Neural crest cell (in vitro differentiated cells): ENCODE data around the gene DUS1L. TPM values are rescaled to one million over a fixed set of nuclear protein-coding genes. Genes with fewer than 3 reads are reported as not detected.

Experiments
- DNase-seq: peaks from one replicate; pipeline ENCODE4 v3.0.0; 2021; ENCODE audit warnings: low read depth, mixed read lengths, low spot score
- H3K27ac Mint-ChIP-seq: one replicate; pipeline ENCODE4 v1.8.0; 2021; ENCODE audit warnings: mild to moderate bottlenecking, mixed read lengths; ENCODE audit not compliant: unreplicated experiment
- H3K27me3 Mint-ChIP-seq: 2 replicates; pipeline ENCODE4 v1.8.0; 2021; ENCODE audit warnings: low read depth, mild to moderate bottlenecking, mixed read lengths
- H3K36me3 Mint-ChIP-seq: 2 replicates; pipeline ENCODE4 v1.8.0; 2021; ENCODE audit warnings: low read depth, mild to moderate bottlenecking, mixed read lengths
- H3K4me1 Mint-ChIP-seq: 2 replicates; pipeline ENCODE4 v1.8.0; 2021; ENCODE audit warnings: mixed read lengths
- H3K4me3 Mint-ChIP-seq: one replicate; pipeline ENCODE4 v1.8.0; 2021; ENCODE audit warnings: mild to moderate bottlenecking, mixed read lengths
- H3K9me3 Mint-ChIP-seq: 2 replicates; pipeline ENCODE4 v1.8.0; 2021; ENCODE audit warnings: mixed read lengths
- CTCF ChIP-seq: fragments of 200-600 bp; sonication (generic); conservative IDR thresholded peaks from 2 replicates; pipeline ENCODE4 v1.5.0; 2021; ENCODE audit warnings: antibody characterized with exemption, mild to moderate bottlenecking
- total RNA-seq: library from RNA; stranded (reverse); gene quantifications from 2 replicates; pipeline ENCODE4 v1.2.1, GENCODE V29; 2021

DUS1L gene
- total RNA-seq, 1 donor from 2014 or later: 131 TPM

- H3K36me3 Mint-ChIP-seq: peaks cover 3% of the 10 kb centered on the region
- H3K9me3 Mint-ChIP-seq: no peaks in the 10 kb centered on the region
- DNase-seq: no peak
- TF ChIP-seq CTCF: no peak
- peak overlapping the region; percentile 6 for H3K27ac Mint-ChIP-seq
- peaks cover 7% of the 10 kb centered on the region for H3K27me3 Mint-ChIP-seq
- peak overlapping the region; percentile 67 for H3K4me3 Mint-ChIP-seq
- H3K4me1 Mint-ChIP-seq: peaks cover 58% of the 10 kb centered on the region
Observed at GRCh38 chr17:82104797-82105416, 39.3 kb upstream of the DUS1L start.

- peak overlapping the region; percentile 35 for H3K27ac Mint-ChIP-seq
- peak overlapping the region; percentile 86 for H3K4me3 Mint-ChIP-seq
- peaks cover 7% of the 10 kb centered on the region for H3K27me3 Mint-ChIP-seq
- H3K4me1 Mint-ChIP-seq: peaks cover 57% of the 10 kb centered on the region
- peaks cover under 1% of the 10 kb centered on the region for H3K36me3 Mint-ChIP-seq
- no peak for TF ChIP-seq CTCF
- no peaks in the 10 kb centered on the region for H3K9me3 Mint-ChIP-seq
- peak; percentile 38 for DNase-seq
Observed at GRCh38 chr17:82103553-82104451, 38.2 kb upstream of the DUS1L start.

GRCh38 chr17:82101767-82102679 lies 36.4 kb upstream of the DUS1L start:
- peaks cover 43% of the 10 kb centered on the region for H3K4me1 Mint-ChIP-seq
- peak overlapping the region; percentile 86 for H3K4me3 Mint-ChIP-seq
- DNase-seq: no peak
- no peaks in the 10 kb centered on the region for H3K9me3 Mint-ChIP-seq
- peak overlapping the region; percentile 19 for H3K27ac Mint-ChIP-seq
- TF ChIP-seq CTCF: no peak
- H3K27me3 Mint-ChIP-seq: peaks cover 7% of the 10 kb centered on the region
- no peaks in the 10 kb centered on the region for H3K36me3 Mint-ChIP-seq

- Mint-ChIP-seq H3K4me3 (peak overlapping the region; percentile 61), H3K9me3 (no peaks in the 10 kb centered on the region), H3K27me3 (peaks cover 6% of the 10 kb centered on the region), H3K27ac (no peak overlapping the region), H3K4me1 (peaks cover 38% of the 10 kb centered on the region), H3K36me3 (no peaks in the 10 kb centered on the region)
- TF ChIP-seq CTCF: no peak
- no peak for DNase-seq
Observed at GRCh38 chr17:82101301-82101715, 35.7 kb upstream of the DUS1L start.
